DOHH2 (cell line): Measurements from ENCODE around the gene SH3PXD2A.

Experiments used
- H3F3A ChIP-seq: fragments of 200-600 bp; sonication (generic), shearing (Covaris generic); 2 replicates; pipeline ENCODE4 v1.6.0; 2016; ENCODE audit warnings: antibody characterized with exemption, mild to moderate bottlenecking; ENCODE audit not compliant: control insufficient read depth, insufficient read depth
- H3K27ac ChIP-seq: fragments of 200-600 bp; sonication (generic); 2 replicates; pipeline ENCODE4 v1.5.1; 2014; ENCODE audit warnings: low read depth, mild to moderate bottlenecking, low read length, moderate library complexity
- H3K27me3 ChIP-seq: fragments of 200-600 bp; sonication (generic); 2 replicates; pipeline ENCODE4 v1.6.1; 2014; ENCODE audit warnings: mild to moderate bottlenecking, low read length, mixed read lengths; ENCODE audit not compliant: control insufficient read depth
- H3K36me3 ChIP-seq: fragments of 200-600 bp; sonication (generic); 2 replicates; pipeline ENCODE4 v1.6.1; 2014; ENCODE audit warnings: mild to moderate bottlenecking, low read length, moderate library complexity, mixed read lengths; ENCODE audit not compliant: control insufficient read depth
- H3K4me1 ChIP-seq: fragments of 200-600 bp; sonication (generic); 2 replicates; pipeline ENCODE4 v1.6.1; 2014; ENCODE audit warnings: mild to moderate bottlenecking, low read length, mixed read lengths; ENCODE audit not compliant: control insufficient read depth
- H3K4me2 ChIP-seq: fragments of 200-600 bp; sonication (generic); 2 replicates; pipeline ENCODE4 v1.6.0; 2014; ENCODE audit warnings: mild to moderate bottlenecking, low read length, moderate library complexity
- H3K4me3 ChIP-seq: fragments of 200-600 bp; sonication (generic); 2 replicates; pipeline ENCODE4 v1.5.1; 2014; ENCODE audit warnings: mild to moderate bottlenecking, low read length, mixed read lengths
- H3K79me2 ChIP-seq: fragments of 200-600 bp; sonication (generic); 2 replicates; pipeline ENCODE4 v1.6.1; 2014; ENCODE audit warnings: mild to moderate bottlenecking, low read length, mixed read lengths; ENCODE audit not compliant: control insufficient read depth
- H3K9me2 ChIP-seq: fragments of 200-600 bp; sonication (generic); replicated peaks from 2 replicates; pipeline ENCODE4 v1.6.1; 2014; ENCODE audit warnings: mild to moderate bottlenecking, low read length, mixed read lengths; ENCODE audit not compliant: control insufficient read depth
- H3K9me3 ChIP-seq: fragments of 200-600 bp; sonication (generic); 2 replicates; pipeline ENCODE4 v1.6.1; 2014; ENCODE audit warnings: antibody characterized with exemption, low read length, mixed read lengths; ENCODE audit not compliant: control insufficient read depth, insufficient read depth
- H4K20me1 ChIP-seq: fragments of 200-600 bp; sonication (generic); 2 replicates; pipeline ENCODE4 v1.6.0; 2014; ENCODE audit warnings: low read depth, mild to moderate bottlenecking, antibody characterized with exemption, low read length, moderate library complexity; ENCODE audit not compliant: control insufficient read depth, insufficient read depth
- EZH2phosphoT487 ChIP-seq: fragments of 200-600 bp; sonication (generic); IDR thresholded peaks from 2 replicates; pipeline ENCODE4 v1.6.1; 2017; ENCODE audit warnings: borderline replicate concordance, mild to moderate bottlenecking, antibody characterized with exemption, low read length, moderate library complexity, mixed read lengths
- TF ChIP-seq, protein P1 (sequence below): fragments of 200-600 bp; sonication (generic); IDR thresholded peaks from one replicate; pipeline ENCODE4 v1.5.1; 2014; ENCODE audit warnings: antibody characterized with exemption, mild to moderate bottlenecking, low read depth, low read length; ENCODE audit not compliant: poor library complexity, severe bottlenecking

Gene SH3PXD2A

DNA sequence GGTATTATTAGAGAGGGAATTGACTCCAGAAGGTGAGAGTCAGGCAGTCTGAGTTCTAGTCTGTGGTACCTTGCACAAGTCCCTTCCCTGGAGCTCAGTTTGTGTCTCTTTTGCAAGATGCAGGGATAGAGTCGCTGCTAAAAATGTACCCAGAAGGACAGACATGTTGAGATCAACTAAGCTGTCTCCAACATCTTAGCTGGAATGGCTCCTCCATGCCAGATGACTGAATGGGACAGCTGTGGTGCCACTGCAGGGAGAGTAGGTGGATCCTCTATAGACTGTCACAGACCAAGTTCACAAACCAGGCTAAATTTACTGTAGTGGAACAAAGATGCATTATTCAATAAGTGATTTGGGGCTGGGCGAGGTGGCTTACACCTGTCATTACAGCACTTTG lies 241.8 kb downstream of the SH3PXD2A start:
- Histone ChIP-seq H3K9me2 (no peaks in the 10 kb centered on the region), H3F3A (no peaks in the 10 kb centered on the region), H3K27ac (no peak overlapping the region), H3K79me2 (no peaks in the 10 kb centered on the region), H3K9me3 (no peaks in the 10 kb centered on the region), H3K4me2 (no peak overlapping the region), H4K20me1 (no peaks in the 10 kb centered on the region), H3K4me1 (no peaks in the 10 kb centered on the region), H3K4me3 (no peak overlapping the region), H3K27me3 (no peaks in the 10 kb centered on the region), H3K36me3 (no peaks in the 10 kb centered on the region)
- TF ChIP-seq EZH2phosphoT487, result no peak
- TF ChIP-seq, protein P1, sequence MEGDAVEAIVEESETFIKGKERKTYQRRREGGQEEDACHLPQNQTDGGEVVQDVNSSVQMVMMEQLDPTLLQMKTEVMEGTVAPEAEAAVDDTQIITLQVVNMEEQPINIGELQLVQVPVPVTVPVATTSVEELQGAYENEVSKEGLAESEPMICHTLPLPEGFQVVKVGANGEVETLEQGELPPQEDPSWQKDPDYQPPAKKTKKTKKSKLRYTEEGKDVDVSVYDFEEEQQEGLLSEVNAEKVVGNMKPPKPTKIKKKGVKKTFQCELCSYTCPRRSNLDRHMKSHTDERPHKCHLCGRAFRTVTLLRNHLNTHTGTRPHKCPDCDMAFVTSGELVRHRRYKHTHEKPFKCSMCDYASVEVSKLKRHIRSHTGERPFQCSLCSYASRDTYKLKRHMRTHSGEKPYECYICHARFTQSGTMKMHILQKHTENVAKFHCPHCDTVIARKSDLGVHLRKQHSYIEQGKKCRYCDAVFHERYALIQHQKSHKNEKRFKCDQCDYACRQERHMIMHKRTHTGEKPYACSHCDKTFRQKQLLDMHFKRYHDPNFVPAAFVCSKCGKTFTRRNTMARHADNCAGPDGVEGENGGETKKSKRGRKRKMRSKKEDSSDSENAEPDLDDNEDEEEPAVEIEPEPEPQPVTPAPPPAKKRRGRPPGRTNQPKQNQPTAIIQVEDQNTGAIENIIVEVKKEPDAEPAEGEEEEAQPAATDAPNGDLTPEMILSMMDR, result no peak

DNA sequence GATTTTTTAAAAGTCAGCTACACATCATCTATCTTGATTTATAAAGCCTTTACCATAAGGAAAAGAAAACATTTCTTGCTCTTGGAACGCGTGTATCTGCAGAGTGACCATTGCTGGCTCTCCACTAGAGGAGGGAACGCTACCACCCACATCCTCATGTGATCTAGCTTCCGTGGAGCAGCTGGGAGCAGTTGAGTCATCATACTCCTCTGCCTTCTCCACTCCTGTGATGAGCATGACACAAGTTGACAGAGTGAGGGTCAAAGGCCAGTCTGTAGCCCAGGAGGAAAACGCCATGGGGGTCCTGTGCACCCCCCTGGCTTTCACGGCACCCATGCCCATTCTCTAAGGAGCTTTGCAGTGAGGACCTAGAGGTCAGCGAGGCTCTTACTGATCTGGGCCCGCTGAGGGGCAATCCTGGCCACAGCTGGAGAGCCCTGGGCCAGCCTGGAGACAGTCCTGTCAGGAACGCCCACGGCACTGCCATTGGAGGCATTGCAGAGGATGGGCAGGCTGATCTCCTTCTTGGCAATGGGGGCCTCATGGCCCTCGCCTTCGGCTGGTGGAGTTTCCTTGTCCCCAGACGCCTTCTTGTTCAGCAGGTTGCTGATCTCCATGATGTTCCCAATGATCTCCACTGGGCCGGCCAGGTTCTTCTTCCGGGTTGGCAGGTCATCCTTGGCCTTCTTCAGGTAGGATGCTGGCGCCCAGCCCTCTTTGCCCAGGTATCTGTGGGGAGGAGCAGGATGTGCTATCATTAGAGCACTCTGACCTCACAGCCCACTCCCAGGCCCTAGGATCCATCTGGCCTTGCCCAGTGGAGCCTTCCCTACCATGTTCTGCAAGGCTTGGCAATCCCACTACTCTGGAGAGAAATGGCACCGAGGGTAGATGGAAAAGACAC lies 242.7 kb downstream of the SH3PXD2A start:
- Histone ChIP-seq H3K27me3 (no peaks in the 10 kb centered on the region), H3K4me1 (no peaks in the 10 kb centered on the region), H3K9me3 (no peaks in the 10 kb centered on the region), H3F3A (no peaks in the 10 kb centered on the region), H3K79me2 (no peaks in the 10 kb centered on the region), H3K27ac (no peak overlapping the region), H4K20me1 (no peaks in the 10 kb centered on the region), H3K4me3 (no peak overlapping the region), H3K9me2 (no peaks in the 10 kb centered on the region), H3K4me2 (no peak overlapping the region), H3K36me3 (no peaks in the 10 kb centered on the region)
- no peak for TF ChIP-seq EZH2phosphoT487
- TF ChIP-seq, protein P1, result no peak

DNA sequence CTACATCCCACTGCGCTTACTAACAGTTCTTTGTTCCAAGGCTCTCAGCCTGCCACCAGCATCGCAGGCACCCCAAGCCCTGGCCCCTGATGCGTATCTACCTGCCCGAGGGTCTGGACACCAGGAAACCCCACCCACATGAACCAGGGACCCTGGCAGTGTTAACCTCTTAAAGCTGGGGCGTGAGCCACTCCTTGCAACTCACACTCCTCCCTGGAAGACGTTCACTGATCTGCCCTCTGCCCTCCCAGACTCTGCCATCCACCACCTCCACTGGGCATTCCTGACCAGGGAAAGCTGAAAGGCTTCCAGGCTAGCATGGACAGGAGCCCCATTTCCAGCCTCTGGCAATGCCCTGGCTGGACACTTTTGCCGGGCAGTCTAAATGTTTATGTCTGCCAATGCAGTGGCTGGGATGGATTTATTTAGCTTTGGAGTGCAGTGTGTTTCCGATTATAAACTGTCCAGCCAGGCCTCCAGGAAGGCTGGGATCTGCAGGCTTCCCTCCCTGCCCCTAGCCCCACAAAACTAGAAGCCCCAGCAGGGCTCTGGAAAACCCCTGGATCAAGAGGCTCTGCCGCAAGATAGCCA lies 244.4 kb downstream of the SH3PXD2A start:
- H3F3A ChIP-seq, result no peaks in the 10 kb centered on the region
- no peak for TF ChIP-seq EZH2phosphoT487
- TF ChIP-seq, protein P1, result no peak
- no peaks in the 10 kb centered on the region for H3K9me2 ChIP-seq
- H3K36me3 ChIP-seq, result no peaks in the 10 kb centered on the region
- H3K27ac ChIP-seq, result no peak overlapping the region
- H4K20me1 ChIP-seq, result no peaks in the 10 kb centered on the region
- no peaks in the 10 kb centered on the region for H3K27me3 ChIP-seq
- no peaks in the 10 kb centered on the region for H3K9me3 ChIP-seq
- no peaks in the 10 kb centered on the region for H3K79me2 ChIP-seq
- no peaks in the 10 kb centered on the region for H3K4me1 ChIP-seq
- no peak overlapping the region for H3K4me2 ChIP-seq
- H3K4me3 ChIP-seq, result no peak overlapping the region
